ENCODE results near the gene ASXL1. TPM values are rescaled to one million over a fixed set of nuclear protein-coding genes. Genes with fewer than 3 reads are reported as not detected.

ASXL1 gene
- total RNA-seq, 3 donors from 2014 or later (not counting 1 experiment from before 2014, with no cell fraction given) = 106 to 125 (median 108) TPM

- Mint-ChIP-seq H3K4me1 (peaks cover 45 to 59% of the 10 kb centered on the region in 2 donors), H3K27me3 (ENCODE audit: low read depth in 2 of 2) (no peaks in the 10 kb centered on the region), H3K9me3 (no peaks in the 10 kb centered on the region), H3K27ac (peak overlapping the region; percentile 88 to 91), H3K4me3 (peak overlapping the region; percentile 97), H3K36me3 (no peaks in the 10 kb centered on the region)
- Histone ChIP-seq H3K27ac (ENCODE audit: low read length) (peak overlapping the region; percentile 49), H3K36me3 (ENCODE audit: control insufficient read depth, insufficient read depth, low read length) (no peaks in the 10 kb centered on the region), H3K4me1 (ENCODE audit: control insufficient read depth, insufficient read depth, low read length) (peaks cover 34% of the 10 kb centered on the region), H3K9me3 (ENCODE audit: control insufficient read depth, insufficient read depth, low read length) (no peaks in the 10 kb centered on the region), H3K4me3 (ENCODE audit: low read length) (peak overlapping the region; percentile 32), H3K27me3 (ENCODE audit: control insufficient read depth, insufficient read depth, low read length) (no peaks in the 10 kb centered on the region)
- DNase-seq (peak; percentile 72 to 92), ATAC-seq (peak; percentile 79 to 87 (median 79))
- TF ChIP-seq CTCF (IDR thresholded peaks at IDR 0.05) = peak; percentile 74
- WGBS (ENCODE audit: insufficient coverage) = 4% methylated on average over 19 of the region's 20 CpGs
- intact Hi-C loops (cut with micrococcal nuclease) = loop anchor here (1.0 to 10.0 kb wide), 4 partner anchors 24 to 210 kb away; partner anchors contain the start of genes ASXL1 and KIF3B
Observed at GRCh38 chr20:32484958-32485769, 127.0 kb downstream of the ASXL1 start.

DNA sequence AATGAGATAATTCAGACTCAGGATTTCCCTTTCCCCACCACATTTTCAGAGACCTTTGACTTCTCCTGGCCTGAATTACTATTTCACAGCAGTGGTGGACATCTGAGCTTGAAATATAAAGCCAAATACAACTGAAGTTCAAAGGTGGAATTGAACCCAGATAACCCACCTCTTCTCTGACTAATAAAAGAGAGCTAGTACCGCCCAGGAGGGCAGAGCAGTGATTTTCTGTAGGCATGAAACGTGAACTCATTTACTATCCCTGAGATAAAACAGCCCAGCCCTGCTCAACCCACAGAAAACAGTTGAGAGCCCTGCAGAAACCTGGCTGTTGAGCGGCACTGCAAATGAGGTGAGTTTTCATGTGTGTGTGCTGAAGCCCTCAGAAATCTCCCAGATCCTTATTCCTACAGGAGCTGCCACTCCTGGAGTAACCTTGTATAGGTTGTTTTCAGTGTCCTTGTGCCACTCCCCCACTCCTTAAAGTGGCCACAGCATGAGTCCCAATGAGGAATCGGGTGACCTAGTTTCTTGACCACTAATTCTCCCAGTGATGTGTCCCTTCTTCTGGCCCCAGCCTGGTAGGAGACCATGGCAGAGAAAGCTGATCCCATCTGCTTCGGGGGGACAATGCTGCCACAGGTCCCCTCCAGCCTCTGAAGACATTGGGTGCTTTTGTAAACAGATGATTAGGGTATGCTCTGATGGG is 127.8 kb downstream of the ASXL1 start:
- Histone ChIP-seq H3K9me3 (ENCODE audit: control insufficient read depth, insufficient read depth, low read length) (no peaks in the 10 kb centered on the region), H3K4me1 (ENCODE audit: control insufficient read depth, insufficient read depth, low read length) (peaks cover 31% of the 10 kb centered on the region), H3K4me3 (ENCODE audit: low read length) (no peak overlapping the region), H3K27ac (ENCODE audit: low read length) (peak overlapping the region; percentile 49), H3K36me3 (ENCODE audit: control insufficient read depth, insufficient read depth, low read length) (peaks cover under 1% of the 10 kb centered on the region), H3K27me3 (ENCODE audit: control insufficient read depth, insufficient read depth, low read length) (no peaks in the 10 kb centered on the region)
- TF ChIP-seq CTCF (IDR thresholded peaks at IDR 0.05) = no peak
- intact Hi-C loops (cut with micrococcal nuclease) = loop anchor here (5.0 to 10.0 kb wide), 3 partner anchors 49 to 211 kb away; partner anchors contain the start of genes ASXL1 and KIF3B
- Mint-ChIP-seq H3K27ac (peak overlapping the region; percentile 88 to 91), H3K27me3 (ENCODE audit: low read depth in 2 of 2) (no peaks in the 10 kb centered on the region), H3K36me3 (no peaks in the 10 kb centered on the region), H3K9me3 (no peaks in the 10 kb centered on the region), H3K4me3 (peak overlapping the region; percentile 97), H3K4me1 (peaks cover 45 to 59% of the 10 kb centered on the region in 2 donors)
- WGBS (ENCODE audit: insufficient coverage) = 80% methylated on average over 4 of the region's 5 CpGs
- DNase-seq (peak in 1 of 2 donors; percentile 38), ATAC-seq (no peak)

DNA sequence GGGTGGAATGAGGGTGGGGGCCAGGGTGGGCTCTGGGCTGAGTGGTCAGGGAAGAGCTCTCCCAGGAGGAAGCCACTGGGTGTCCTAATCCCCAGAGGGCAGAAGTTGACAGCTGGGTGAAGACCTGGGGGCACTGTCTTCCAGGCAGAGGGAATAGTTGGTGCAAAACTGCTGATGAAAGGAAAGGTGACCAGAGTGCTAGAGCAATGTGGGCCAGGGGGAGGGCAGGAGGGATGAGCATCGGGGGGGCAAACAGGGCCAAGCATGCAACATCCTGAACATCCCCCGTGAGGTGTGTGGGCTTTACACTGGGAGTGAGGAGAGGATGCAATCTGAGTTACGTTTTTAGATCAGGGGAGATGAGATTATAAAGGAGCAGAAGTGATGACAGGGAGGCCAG is 129.2 kb downstream of the ASXL1 start:
- ATAC-seq = no peak
- Mint-ChIP-seq H3K36me3 (no peaks in the 10 kb centered on the region), H3K27me3 (ENCODE audit: low read depth in 2 of 2) (no peaks in the 10 kb centered on the region), H3K27ac (peak overlapping the region; percentile 41 to 91), H3K4me1 (peaks cover 50 to 64% of the 10 kb centered on the region in 2 donors), H3K4me3 (no peak overlapping the region), H3K9me3 (no peaks in the 10 kb centered on the region)
- H3K9me3 ChIP-seq (ENCODE audit: control insufficient read depth, insufficient read depth, low read length) = no peaks in the 10 kb centered on the region
- no peak overlapping the region for H3K4me3 ChIP-seq (ENCODE audit: low read length)
- no peak for TF ChIP-seq CTCF (IDR thresholded peaks at IDR 0.05)
- H3K27me3 ChIP-seq (ENCODE audit: control insufficient read depth, insufficient read depth, low read length) = no peaks in the 10 kb centered on the region
- DNase-seq = no peak
- WGBS (ENCODE audit: insufficient coverage) = 84% methylated on average over 3 of the region's 3 CpGs
- intact Hi-C loops (cut with micrococcal nuclease) = loop anchor here (5.0 to 10.0 kb wide), 3 partner anchors 47 to 213 kb away; partner anchors contain the start of genes ASXL1 and KIF3B
- H3K36me3 ChIP-seq (ENCODE audit: control insufficient read depth, insufficient read depth, low read length) = peaks cover 7% of the 10 kb centered on the region
- no peak overlapping the region for H3K27ac ChIP-seq (ENCODE audit: low read length)
- peaks cover 24% of the 10 kb centered on the region for H3K4me1 ChIP-seq (ENCODE audit: control insufficient read depth, insufficient read depth, low read length)
